Peyer's patch (tissue), 4 donors: ENCODE measurements around the gene FBXL19.

ENCODE experiments used
- POLR2A ChIP-seq, 2 donors: fragments of 450-650 bp; IDR thresholded peaks; one replicate each; pipeline ENCODE4 v1.5.1; 2017; ENCODE audit warnings: antibody characterized with exemption in 2 of 2, mild to moderate bottlenecking in 2 of 2, moderate library complexity in 2 of 2
- TF ChIP-seq, protein P1 (sequence below), 6 experiments: fragments of 450-650 bp in 4 of 6; fragments of 200-600 bp in 2 of 6; sonication (generic) in 1 of 6; IDR thresholded peaks; one replicate each; pipeline ENCODE4 v1.5.1; 2017 to 2019; ENCODE audit warnings: antibody characterized with exemption in 6 of 6, mild to moderate bottlenecking in 3 of 6, moderate library complexity in 1 of 6

DNA sequence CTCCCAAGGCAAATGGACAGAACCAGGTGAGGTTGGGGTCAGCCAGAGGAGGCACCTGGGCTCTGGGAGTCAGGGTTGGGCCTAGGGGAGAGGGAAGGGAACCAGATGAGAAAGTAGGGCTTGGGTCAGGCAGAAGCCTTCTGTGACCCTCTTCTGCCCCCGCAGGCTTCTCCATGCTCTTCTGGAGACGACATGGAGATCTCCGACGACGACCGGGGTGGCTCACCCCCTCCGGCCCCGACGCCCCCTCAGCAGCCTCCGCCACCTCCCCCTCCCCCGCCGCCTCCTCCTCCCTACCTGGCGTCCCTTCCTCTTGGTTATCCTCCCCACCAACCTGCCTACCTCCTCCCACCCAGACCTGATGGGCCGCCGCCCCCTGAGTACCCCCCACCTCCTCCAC, 42.1 kb downstream of the FBXL19 start:
- TF ChIP-seq, protein P1, sequence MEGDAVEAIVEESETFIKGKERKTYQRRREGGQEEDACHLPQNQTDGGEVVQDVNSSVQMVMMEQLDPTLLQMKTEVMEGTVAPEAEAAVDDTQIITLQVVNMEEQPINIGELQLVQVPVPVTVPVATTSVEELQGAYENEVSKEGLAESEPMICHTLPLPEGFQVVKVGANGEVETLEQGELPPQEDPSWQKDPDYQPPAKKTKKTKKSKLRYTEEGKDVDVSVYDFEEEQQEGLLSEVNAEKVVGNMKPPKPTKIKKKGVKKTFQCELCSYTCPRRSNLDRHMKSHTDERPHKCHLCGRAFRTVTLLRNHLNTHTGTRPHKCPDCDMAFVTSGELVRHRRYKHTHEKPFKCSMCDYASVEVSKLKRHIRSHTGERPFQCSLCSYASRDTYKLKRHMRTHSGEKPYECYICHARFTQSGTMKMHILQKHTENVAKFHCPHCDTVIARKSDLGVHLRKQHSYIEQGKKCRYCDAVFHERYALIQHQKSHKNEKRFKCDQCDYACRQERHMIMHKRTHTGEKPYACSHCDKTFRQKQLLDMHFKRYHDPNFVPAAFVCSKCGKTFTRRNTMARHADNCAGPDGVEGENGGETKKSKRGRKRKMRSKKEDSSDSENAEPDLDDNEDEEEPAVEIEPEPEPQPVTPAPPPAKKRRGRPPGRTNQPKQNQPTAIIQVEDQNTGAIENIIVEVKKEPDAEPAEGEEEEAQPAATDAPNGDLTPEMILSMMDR (IDR thresholded peaks at IDR 0.05): no peak
- TF ChIP-seq POLR2A (IDR thresholded peaks at IDR 0.05): no peak
